Mononuclear cell (primary cell): ENCODE data around the gene GNAI2. TPM values are rescaled to one million over a fixed set of nuclear protein-coding genes. Genes with fewer than 3 reads are reported as not detected.
A peak's percentile ranks its signal among the peaks of the same experiment; 100 is the strongest.
"Not testable (repeated sequence)": the region's sequence is repeated elsewhere in the genome, so short reads cannot be mapped to it uniquely, and the experiment has no call there.

ENCODE experiments used
- H3K27me3 ChIP-seq: 2 replicates; pipeline ENCODE4 v1.6.0; 2011; ENCODE audit warnings: low read length, control low read depth; ENCODE audit not compliant: insufficient read depth
- H3K4me1 ChIP-seq: 2 replicates; pipeline ENCODE4 v1.5.1; 2011; ENCODE audit warnings: mild to moderate bottlenecking, low read length, control low read depth; ENCODE audit not compliant: insufficient read depth
- H3K4me3 ChIP-seq: 2 replicates; pipeline ENCODE4 v1.5.1; 2011; ENCODE audit warnings: mild to moderate bottlenecking, low read length, moderate library complexity
- H3K9me3 ChIP-seq: 2 replicates; pipeline ENCODE4 v1.5.1; 2011; ENCODE audit warnings: low read depth, mild to moderate bottlenecking, control low read depth, low read length
- total RNA-seq: library from RNA; depleted of rRNA; stranded (reverse); fragments of >200 nt; gene quantifications from one replicate; pipeline ENCODE4 v1.2.3, GENCODE V29; 2012

Gene GNAI2
- total RNA-seq, 1 donor = 243 TPM

DNA sequence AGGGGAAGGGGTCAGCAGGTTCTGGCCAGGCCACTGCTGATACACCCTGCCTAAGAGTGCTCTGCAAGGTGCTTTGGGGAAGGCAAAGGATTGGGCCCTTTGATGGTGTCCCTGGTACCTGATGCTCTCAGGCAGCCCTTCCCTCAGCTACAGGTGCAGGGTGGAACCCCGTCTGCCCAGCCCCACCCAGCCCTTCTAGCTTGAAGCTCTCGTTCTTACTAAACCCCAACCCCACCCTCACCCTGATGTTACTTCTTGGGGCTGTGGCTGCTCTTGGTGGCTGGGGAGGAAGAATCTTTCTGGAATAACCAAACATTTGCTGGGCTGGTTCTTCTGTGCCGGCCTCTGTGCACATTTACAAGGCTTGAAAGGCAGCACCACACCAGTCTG is 6.4 kb downstream of the GNAI2 start:
- Histone ChIP-seq H3K4me1 (peaks cover 94% of the 10 kb centered on the region), H3K27me3 (no peaks in the 10 kb centered on the region), H3K9me3 (no peaks in the 10 kb centered on the region), H3K4me3 (peak overlapping the region; percentile 3)

- H3K4me3 ChIP-seq = peak overlapping the region; percentile 24
- H3K27me3 ChIP-seq = no peaks in the 10 kb centered on the region
- H3K9me3 ChIP-seq = no peaks in the 10 kb centered on the region
- H3K4me1 ChIP-seq = peaks cover 100% of the 10 kb centered on the region
Observed at GRCh38 chr3:50242851-50243542, 7.0 kb downstream of the GNAI2 start.

DNA sequence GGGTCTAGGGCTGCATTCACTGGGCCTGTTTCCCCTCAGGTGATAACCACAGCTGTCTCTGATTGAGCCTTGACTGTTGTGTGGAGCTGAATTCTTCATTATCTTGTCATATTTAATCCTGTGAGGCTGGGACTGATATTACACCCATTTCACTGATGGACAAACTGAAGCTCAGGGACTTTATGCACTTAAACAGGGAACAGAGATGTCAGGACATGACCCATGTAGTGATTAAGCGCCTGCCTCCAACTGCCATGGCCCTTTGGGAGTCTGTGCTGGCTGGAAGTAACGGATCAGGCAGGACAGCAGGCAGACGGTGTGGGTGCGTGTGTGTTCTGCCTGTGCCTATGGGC is 7.5 kb downstream of the GNAI2 start:
- Histone ChIP-seq H3K4me1 (peaks cover 100% of the 10 kb centered on the region), H3K9me3 (no peaks in the 10 kb centered on the region), H3K27me3 (no peaks in the 10 kb centered on the region), H3K4me3 (peak overlapping the region; percentile 24)

GRCh38 chr3:50244813-50245212 is 8.8 kb downstream of the GNAI2 start:
- not testable (repeated sequence) for H3K9me3 ChIP-seq, H3K4me3 ChIP-seq, H3K27me3 ChIP-seq
- peaks cover 100% of the 10 kb centered on the region for H3K4me1 ChIP-seq

DNA sequence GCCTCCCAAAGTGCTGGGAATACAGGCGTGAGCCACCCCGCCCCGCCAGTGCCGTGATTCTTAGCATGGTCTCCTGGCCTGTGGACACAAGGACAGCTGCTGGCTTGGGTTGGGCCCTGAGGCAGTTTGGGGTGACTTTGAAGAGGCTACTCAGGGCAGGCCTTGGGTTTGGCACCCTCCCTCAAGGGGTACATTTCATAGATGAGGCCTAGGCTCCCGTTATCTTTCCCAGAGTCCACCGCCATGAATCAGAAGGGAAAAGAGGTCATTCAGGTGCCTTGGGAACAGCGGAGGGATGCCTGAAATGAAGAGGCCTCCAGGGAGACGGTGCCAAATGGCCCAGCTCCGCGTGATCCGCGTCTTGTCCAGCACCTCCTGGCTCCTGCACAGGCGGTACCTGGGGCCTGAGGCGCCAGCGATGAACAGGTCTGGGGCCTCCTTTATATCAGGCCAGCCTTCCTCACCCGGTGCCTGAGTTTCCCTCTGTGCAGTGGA is 9.3 kb downstream of the GNAI2 start:
- H3K4me1 ChIP-seq = peaks cover 100% of the 10 kb centered on the region
- no peaks in the 10 kb centered on the region for H3K27me3 ChIP-seq
- no peaks in the 10 kb centered on the region for H3K9me3 ChIP-seq
- peak overlapping the region; percentile 23 for H3K4me3 ChIP-seq

DNA sequence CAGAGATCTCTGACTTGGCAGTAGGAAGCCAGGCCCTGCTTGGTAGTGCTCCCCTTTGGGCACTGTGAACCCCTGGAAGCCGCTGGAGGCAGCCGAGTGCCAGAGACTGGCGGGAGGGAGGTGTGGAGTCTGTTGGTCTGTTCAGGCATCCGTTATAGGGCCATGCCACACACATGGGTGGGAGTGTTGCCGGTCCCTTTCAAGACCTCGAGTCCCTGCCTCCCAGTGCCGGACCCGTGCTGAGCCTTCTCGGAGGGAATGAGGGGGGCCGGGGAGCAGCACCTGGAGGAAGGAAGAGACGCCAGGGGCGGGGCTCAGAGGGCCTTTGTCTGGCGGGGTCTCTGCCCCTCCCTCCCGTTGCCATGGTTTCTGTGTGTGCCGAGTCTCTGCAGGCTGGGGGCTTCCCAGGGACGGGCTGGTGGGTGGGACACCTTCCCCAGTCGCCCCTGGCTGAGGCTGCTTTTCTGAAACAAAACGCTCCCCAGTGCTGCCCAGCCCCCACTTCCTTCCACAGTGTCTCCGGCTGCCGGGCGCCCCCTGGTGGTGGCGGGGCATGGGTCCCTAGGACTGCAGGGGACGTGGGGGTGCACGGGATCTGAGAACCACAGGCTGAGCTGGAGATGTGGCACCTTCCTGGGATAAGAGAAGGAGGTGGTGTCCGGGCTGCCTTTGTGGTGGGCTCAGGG is 10.0 kb downstream of the GNAI2 start:
- H3K4me3 ChIP-seq = peak overlapping the region; percentile 23
- H3K9me3 ChIP-seq = no peaks in the 10 kb centered on the region
- H3K27me3 ChIP-seq = no peaks in the 10 kb centered on the region
- H3K4me1 ChIP-seq = peaks cover 100% of the 10 kb centered on the region

DNA sequence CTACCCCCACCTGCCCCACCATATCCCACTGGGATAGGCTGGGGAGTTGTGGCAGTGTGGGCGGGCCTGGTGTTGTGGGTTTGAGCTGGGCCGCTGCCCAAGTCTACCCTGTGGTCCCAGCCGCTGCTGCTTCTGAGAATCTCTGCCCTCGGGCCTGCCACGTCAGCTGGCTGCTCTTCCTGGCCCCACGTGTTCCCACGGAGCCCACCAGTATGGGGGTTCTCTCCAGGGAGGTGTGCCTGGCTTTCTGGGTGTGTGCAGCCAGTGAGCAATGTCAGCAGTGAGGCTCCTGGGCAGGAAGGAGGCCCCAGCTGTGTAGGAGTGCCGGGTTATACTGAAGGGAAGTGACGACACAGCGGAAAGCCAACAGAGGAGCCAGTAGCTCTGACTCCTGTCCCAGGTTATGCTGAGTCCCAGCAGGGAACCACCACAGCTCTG is 10.5 kb downstream of the GNAI2 start:
- Histone ChIP-seq H3K9me3 (no peaks in the 10 kb centered on the region), H3K4me1 (peaks cover 98% of the 10 kb centered on the region), H3K27me3 (no peaks in the 10 kb centered on the region), H3K4me3 (peak overlapping the region; percentile 23)

DNA sequence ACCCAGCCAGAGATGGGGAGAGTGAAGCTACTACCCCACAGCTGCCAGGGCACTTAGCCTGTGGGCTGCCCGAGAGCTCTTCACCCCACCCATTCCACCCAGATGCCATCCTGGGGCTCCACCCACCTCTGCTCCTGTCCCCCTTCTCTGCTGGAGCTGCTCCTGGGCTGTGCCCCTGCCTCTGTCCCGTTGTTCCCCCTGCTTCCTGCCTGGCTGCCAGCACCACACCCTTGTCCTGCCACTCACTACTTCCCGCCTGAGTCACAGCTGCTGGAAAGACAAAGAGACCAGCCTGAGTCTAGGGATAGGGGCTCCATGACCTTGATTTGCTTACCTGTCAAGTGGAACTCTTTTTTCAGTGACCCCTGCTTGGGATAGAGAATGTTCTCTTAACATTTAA is 12.4 kb downstream of the GNAI2 start:
- no peak overlapping the region for H3K4me3 ChIP-seq
- peaks cover 98% of the 10 kb centered on the region for H3K4me1 ChIP-seq
- no peaks in the 10 kb centered on the region for H3K27me3 ChIP-seq
- no peaks in the 10 kb centered on the region for H3K9me3 ChIP-seq

- H3K27me3 ChIP-seq = no peaks in the 10 kb centered on the region
- H3K4me1 ChIP-seq = peaks cover 98% of the 10 kb centered on the region
- H3K9me3 ChIP-seq = no peaks in the 10 kb centered on the region
- no peak overlapping the region for H3K4me3 ChIP-seq
Observed at GRCh38 chr3:50249457-50249856, 13.5 kb downstream of the GNAI2 start.

GRCh38 chr3:50250514-50250913 is 14.5 kb downstream of the GNAI2 start:
- H3K4me1 ChIP-seq = peaks cover 98% of the 10 kb centered on the region
- H3K4me3 ChIP-seq = no peak overlapping the region
- no peaks in the 10 kb centered on the region for H3K9me3 ChIP-seq
- no peaks in the 10 kb centered on the region for H3K27me3 ChIP-seq

DNA sequence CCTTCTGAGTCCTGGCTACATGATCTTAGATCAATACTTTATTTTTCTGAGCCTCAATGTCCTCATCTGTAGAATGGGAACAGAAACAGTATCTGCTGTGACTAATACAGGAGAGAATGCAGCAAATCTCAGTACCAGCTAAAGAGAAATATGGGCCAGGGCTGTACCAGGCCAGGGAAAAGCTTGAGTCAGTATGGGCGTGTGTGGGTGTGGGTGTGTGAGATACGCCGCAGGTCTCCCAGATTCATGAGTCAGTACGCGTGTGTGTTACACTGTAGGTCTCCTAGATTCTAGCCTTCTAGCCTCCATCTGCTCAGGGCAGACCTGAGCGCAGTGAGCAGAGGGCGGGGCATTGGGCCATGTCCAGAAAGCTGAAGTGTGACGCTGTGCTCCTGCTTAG is 15.2 kb downstream of the GNAI2 start:
- H3K9me3 ChIP-seq = no peaks in the 10 kb centered on the region
- H3K4me1 ChIP-seq = peaks cover 91% of the 10 kb centered on the region
- H3K27me3 ChIP-seq = no peaks in the 10 kb centered on the region
- H3K4me3 ChIP-seq = no peak overlapping the region

DNA sequence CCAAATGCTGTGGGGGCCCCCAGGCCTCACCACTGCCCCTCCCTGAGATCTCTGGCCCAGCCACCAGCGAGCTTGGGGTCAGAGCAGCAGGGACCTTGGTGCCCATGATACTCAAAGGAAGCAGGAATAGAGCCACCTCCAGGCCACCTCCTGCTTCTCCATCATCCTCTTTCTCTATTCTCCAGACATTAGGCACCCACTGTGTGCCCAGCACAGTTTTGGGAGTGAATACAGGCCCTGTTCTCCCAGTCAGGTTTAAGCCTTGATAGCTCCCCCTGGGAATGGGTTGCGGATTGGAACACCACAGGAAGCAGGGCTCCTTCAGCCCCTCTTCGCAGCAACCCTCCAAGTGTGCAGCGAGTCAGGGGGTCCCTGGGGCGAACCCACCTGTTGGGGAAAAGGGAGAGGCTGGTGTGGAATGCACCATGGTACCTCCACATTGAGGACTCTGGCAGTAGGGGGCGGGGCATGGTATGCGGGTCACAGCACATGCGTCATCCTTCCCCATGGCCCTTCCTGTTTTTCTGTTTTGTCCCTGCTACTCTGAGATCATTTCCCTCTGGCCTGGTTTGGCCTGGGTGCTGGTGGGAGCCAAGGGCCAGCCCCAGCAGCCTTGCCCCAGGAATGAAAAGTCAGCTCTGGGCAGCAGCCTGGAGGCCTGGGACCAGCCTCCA is 18.7 kb downstream of the GNAI2 start:
- peaks cover 65% of the 10 kb centered on the region for H3K4me1 ChIP-seq
- H3K9me3 ChIP-seq = no peaks in the 10 kb centered on the region
- no peak overlapping the region for H3K4me3 ChIP-seq
- no peaks in the 10 kb centered on the region for H3K27me3 ChIP-seq

GRCh38 chr3:50255251-50255615 is 19.2 kb downstream of the GNAI2 start:
- no peak overlapping the region for H3K4me3 ChIP-seq
- H3K4me1 ChIP-seq = peaks cover 63% of the 10 kb centered on the region
- no peaks in the 10 kb centered on the region for H3K27me3 ChIP-seq
- no peaks in the 10 kb centered on the region for H3K9me3 ChIP-seq

DNA sequence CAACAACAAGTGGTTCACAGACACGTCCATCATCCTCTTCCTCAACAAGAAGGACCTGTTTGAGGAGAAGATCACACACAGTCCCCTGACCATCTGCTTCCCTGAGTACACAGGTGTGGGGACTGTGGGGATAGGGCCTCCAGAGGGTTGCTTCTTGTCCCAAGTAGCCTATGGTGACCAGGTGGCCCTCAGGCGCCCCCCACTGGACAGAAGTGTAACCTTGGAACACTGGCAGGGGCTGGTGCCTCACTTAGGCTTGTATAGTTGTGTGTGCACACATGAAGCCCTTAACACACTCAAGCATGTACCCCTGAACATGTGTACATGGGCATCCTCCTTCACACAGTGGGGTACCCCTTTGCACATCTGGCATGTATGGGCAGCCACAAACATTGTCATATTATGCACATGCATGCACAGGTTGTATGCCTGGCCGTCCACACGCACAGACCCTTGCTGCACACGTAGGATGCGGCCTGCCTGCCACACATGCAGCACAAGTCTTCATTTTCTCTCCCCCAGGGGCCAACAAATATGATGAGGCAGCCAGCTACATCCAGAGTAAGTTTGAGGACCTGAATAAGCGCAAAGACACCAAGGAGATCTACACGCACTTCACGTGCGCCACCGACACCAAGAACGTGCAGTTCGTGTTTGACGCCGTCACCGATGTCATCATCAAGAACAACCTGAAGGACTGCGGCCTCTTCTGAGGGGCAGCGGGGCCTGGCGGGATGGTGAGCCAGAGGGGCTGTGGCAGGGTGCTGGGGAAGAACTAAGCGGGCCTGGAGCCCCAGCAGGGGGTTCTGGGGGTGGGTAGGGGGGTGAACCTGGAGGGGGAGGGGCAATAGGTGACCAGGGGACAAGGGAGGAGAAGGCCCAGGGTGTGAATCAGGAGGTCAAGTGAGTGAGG is 21.2 kb downstream of the GNAI2 start:
- Histone ChIP-seq H3K4me3 (no peak overlapping the region), H3K27me3 (no peaks in the 10 kb centered on the region), H3K4me1 (peaks cover 52% of the 10 kb centered on the region), H3K9me3 (no peaks in the 10 kb centered on the region)
